Effector memory CD8-positive, alpha-beta T cell (primary cell): ENCODE results near the gene CD2AP.
"Not testable (repeated sequence)": the region's sequence is repeated elsewhere in the genome, so short reads cannot be mapped to it uniquely, and the experiment has no call there.

ENCODE experiments used
- ATAC-seq: fragments of 150-1000 bp; cut with Tn5 transposase; replicated peaks from 2 replicates; pipeline ENCODE4 v1.10.0; 2021; ENCODE audit warnings: mild to moderate bottlenecking, moderate library complexity
- DNase-seq, 3 experiments: peaks; one replicate each; pipeline ENCODE4 v3.0.0; 2021
- H3K27ac Mint-ChIP-seq, 2 donors: one replicate each; pipeline ENCODE4 v1.8.0; 2022; ENCODE audit warnings: mild to moderate bottlenecking in 2 of 2, mixed read lengths in 2 of 2, moderate library complexity in 2 of 2
- H3K27me3 Mint-ChIP-seq, 2 donors: one replicate each; pipeline ENCODE4 v1.8.0; 2022; ENCODE audit warnings: mixed read lengths in 2 of 2
- H3K36me3 Mint-ChIP-seq: one replicate; pipeline ENCODE4 v1.8.0; 2022; ENCODE audit warnings: mild to moderate bottlenecking, moderate library complexity, mixed read lengths; ENCODE audit not compliant: insufficient read depth
- H3K4me1 Mint-ChIP-seq, 2 donors: one replicate each; pipeline ENCODE4 v1.8.0; 2022; ENCODE audit warnings: low read depth in 2 of 2, mixed read lengths in 2 of 2
- H3K4me3 Mint-ChIP-seq, 2 donors: one replicate each; pipeline ENCODE4 v1.8.0; 2022; ENCODE audit warnings: mild to moderate bottlenecking in 2 of 2, mixed read lengths in 2 of 2, moderate library complexity in 2 of 2
- H3K9me3 Mint-ChIP-seq, 2 donors: one replicate each; pipeline ENCODE4 v1.8.0; 2022; ENCODE audit warnings: mixed read lengths in 2 of 2

CD2AP gene

DNA sequence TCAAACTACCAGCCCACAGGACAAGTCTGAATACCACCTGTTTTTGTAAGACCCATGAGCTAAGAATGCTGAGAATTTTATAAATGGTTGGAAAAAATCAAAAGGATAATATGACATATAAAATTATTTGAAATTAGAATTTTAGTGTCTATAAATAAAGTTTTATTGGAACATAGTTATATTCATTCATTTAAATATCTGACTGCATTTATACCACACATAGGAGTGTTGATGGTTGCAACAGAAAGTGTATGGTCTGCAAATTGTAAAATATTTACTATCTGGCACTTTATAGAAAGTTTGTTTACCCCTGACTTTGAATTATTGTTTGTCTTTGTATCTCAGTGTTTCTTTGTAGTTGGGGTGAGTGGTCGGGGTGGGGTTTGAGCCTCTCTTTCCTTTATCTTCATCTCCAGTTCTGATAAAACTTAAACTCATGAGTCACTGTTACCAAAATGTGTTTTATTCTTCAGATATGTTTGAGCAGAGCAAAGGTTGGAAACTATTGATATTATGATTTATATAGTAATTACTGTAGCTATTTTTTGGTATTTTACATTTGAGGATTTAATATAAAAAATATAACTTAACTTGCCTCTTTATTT, 55.5 kb downstream of the CD2AP start:
- peaks cover 5 to 14% of the 10 kb centered on the region in 2 donors for H3K4me1 Mint-ChIP-seq
- H3K27ac Mint-ChIP-seq = no peak overlapping the region
- H3K36me3 Mint-ChIP-seq = peaks cover 11% of the 10 kb centered on the region
- no peaks in the 10 kb centered on the region for H3K27me3 Mint-ChIP-seq
- H3K9me3 Mint-ChIP-seq = no peaks in the 10 kb centered on the region
- ATAC-seq (no peak), DNase-seq (no peak)
- H3K4me3 Mint-ChIP-seq = no peak overlapping the region

DNA sequence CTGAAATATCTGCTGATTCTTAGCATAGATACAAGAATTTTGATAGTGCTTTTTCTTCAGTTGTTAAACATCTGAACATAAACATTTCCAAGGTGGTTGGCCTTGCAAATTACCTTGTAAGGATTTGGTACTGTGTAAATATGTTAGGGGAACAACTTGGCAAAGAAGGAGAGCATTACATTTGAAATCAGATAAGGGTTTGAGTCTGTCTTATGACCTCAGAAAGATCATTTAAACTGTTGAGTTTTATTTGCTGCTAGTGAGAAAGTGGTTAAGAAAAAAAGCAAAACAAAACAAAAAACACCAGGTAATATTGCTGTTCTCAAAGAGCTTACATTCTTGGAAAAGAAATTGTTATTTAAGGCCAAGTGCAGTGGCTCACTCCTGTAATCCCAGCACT, 56.5 kb downstream of the CD2AP start:
- no peak overlapping the region for H3K4me3 Mint-ChIP-seq
- no peak for ATAC-seq
- H3K36me3 Mint-ChIP-seq = peaks cover 9% of the 10 kb centered on the region
- peaks cover 4 to 7% of the 10 kb centered on the region in 2 donors for H3K4me1 Mint-ChIP-seq
- H3K27me3 Mint-ChIP-seq = no peaks in the 10 kb centered on the region
- no peaks in the 10 kb centered on the region for H3K9me3 Mint-ChIP-seq
- H3K27ac Mint-ChIP-seq = no peak overlapping the region
- no peak for DNase-seq

DNA sequence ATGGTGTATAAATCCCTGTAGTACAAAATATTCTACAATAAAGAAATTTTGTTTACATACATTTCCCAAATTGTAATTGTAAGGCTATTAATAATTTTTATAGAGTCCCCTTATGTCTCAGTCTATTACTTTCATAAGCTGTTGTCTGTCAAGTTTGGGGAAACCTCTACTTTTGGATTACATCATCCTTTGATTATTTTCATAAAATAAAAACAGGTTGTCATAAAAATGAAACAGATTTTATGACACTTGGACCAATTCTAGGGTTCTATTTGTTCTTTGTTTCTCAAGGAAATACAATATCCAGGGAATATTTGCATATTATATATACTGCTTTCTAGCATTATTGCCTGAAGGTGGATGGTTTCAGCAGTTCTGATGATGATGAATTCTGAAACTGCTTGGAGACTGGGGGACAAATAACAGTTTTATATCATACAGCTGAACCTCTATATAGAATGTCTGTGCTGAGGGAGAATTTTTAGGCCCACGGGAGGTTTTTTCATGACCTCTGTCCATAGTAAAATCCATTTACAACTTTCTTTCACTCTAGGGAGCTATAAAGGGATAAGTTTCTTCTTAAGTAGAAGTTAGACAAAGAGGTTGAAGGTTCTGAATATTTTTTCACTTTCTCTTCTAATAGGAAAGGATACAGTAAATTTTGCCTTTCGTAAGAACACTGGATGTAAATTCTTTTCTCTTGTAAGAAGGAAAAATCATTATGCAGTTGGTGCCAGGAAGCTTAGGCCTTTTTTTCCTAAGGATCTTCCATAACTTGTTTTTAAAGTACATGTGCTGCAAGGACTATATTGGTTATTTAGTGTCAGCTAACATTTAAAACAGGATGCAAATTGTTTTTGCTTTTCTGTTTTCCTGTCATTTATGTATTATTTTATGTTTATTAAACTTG, 58.0 kb downstream of the CD2AP start:
- Mint-ChIP-seq H3K4me1 (peaks cover 0 to 4% of the 10 kb centered on the region in 2 donors), H3K27me3 (no peaks in the 10 kb centered on the region), H3K36me3 (peaks cover 9% of the 10 kb centered on the region), H3K4me3 (no peak overlapping the region), H3K27ac (no peak overlapping the region), H3K9me3 (no peaks in the 10 kb centered on the region)
- ATAC-seq (no peak), DNase-seq (no peak)

DNA sequence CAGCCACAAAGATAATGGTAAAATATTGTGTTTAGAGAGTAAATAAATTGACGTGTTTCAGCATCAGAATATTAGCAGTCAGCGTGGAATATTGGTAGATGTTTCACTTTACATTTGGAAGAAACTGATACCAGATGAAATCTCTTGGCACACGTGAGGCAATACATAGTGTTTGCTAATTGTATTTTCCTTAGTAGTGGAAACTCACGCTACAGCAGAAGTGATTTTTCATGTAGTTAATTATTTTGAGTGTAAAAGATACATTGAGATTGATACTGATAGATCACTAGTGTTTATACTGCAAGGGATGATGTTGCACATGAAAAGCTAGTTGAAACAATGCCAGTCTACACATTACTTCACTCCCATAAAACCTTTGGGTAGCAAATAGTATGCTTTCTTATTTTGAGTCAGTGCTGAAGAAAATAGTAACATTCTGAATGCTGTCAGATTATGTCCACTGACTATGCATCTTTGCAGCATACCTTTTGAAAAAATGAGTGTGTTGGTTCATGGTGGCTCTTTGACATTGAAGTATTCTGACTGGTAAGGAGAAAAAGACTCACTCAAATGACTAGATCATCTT, 59.3 kb downstream of the CD2AP start:
- H3K4me3 Mint-ChIP-seq = no peak overlapping the region
- H3K36me3 Mint-ChIP-seq = peaks cover 9% of the 10 kb centered on the region
- ATAC-seq (no peak), DNase-seq (no peak)
- H3K4me1 Mint-ChIP-seq = peaks cover 0 to 4% of the 10 kb centered on the region in 2 donors
- H3K27ac Mint-ChIP-seq = no peak overlapping the region
- no peaks in the 10 kb centered on the region for H3K27me3 Mint-ChIP-seq
- H3K9me3 Mint-ChIP-seq = no peaks in the 10 kb centered on the region

DNA sequence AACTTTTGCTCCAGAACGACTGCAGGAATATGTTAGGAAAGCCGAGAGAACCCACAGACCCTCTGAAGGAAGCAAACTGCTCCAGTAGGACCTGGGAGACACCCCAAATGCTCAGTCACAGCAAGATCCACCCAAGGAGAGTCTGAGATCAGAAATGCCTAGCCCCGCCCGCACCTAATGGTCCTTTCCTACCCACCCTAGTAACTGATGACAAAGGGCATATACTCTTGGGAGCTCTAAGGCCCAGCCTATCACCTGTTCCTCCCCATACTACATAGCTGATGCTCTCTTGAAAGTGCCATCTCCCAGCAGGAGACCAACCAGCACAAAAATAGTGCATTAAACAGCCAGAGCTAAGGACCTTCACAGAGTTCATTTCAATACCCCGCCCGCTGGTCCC, 67.6 kb downstream of the CD2AP start:
- peaks cover 0 to 8% of the 10 kb centered on the region in 2 donors for H3K9me3 Mint-ChIP-seq
- peaks cover 32% of the 10 kb centered on the region for H3K36me3 Mint-ChIP-seq
- H3K4me1 Mint-ChIP-seq = peaks cover 0 to 2% of the 10 kb centered on the region in 2 donors
- H3K27me3 Mint-ChIP-seq = no peaks in the 10 kb centered on the region
- no peak overlapping the region for H3K4me3 Mint-ChIP-seq
- ATAC-seq = no peak
- H3K27ac Mint-ChIP-seq = peak overlapping the region in 1 of 2 donors; percentile 63
- no peak for DNase-seq

DNA sequence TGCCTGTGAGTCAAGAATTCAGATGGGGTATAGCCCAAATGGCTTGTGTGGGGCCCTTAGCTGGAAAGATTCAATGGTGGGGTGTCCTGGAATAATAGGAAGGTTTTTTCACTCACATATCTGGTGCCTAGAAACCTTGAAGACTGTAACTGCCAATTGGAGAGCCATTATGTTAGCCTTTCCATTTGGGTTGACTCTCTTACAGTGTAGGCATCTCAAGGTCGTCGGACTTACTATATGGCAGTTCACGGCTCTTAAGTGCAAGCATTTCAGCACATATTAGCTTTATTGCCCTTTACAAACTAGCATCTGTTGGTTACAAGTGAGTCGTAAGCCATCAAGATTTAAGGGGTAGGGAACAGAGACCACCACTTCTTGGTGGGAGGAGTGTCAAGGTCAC, 74.1 kb downstream of the CD2AP start:
- H3K27me3 Mint-ChIP-seq = no peaks in the 10 kb centered on the region
- peak overlapping the region in 1 of 2 donors; percentile 80 for H3K27ac Mint-ChIP-seq
- ATAC-seq (no peak), DNase-seq (no peak)
- H3K9me3 Mint-ChIP-seq = peaks cover 0 to 8% of the 10 kb centered on the region in 2 donors
- H3K4me3 Mint-ChIP-seq = no peak overlapping the region
- peaks cover 0 to 2% of the 10 kb centered on the region in 2 donors for H3K4me1 Mint-ChIP-seq
- H3K36me3 Mint-ChIP-seq = peaks cover 9% of the 10 kb centered on the region

DNA sequence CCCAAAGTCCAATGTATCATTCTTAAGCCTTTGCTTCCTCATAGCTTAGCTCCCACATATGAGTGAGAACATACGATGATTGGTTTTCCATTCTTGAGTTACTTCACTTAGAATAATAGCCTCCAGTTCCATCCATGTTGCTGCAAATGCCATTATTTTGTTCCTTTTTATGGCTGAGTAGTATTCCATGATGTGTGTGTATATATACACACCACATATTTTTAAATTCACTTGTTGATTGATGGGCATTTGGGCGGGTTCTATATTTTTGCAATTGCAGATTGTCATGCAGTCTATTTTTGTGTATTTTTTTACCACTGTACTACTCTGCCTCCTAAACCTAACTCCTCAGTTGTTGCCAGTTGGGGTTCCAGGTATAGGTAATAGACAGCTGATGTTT, 74.7 kb downstream of the CD2AP start:
- Mint-ChIP-seq H3K27ac (no peak overlapping the region), H3K9me3 (peaks cover 0 to 8% of the 10 kb centered on the region in 2 donors)

DNA sequence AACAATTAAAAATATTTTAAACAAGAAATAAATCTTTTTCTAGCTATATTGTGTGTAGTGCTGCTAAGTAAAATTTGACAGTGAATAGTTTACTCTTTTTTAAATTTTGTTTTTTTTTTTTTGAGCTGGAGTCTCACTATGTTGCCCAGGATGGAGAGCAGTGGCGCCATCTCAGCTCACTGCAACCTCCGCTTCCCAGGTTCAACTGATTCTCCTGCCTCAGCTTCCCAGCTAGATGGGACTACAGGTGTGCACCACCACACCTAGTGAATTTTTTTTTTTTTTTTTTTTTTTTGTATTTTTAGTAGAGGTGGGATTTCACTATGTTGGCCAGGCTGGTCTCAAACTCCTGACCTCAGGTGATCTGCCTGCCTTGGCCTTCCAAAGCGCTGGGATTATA, 75.7 kb downstream of the CD2AP start:
- not testable (repeated sequence) for H3K4me1 Mint-ChIP-seq, H3K36me3 Mint-ChIP-seq, DNase-seq, H3K27me3 Mint-ChIP-seq, H3K27ac Mint-ChIP-seq, H3K4me3 Mint-ChIP-seq, ATAC-seq, H3K9me3 Mint-ChIP-seq

More for the DNA sequence above, 74.7 kb downstream of the CD2AP start:
- Mint-ChIP-seq H3K27me3 (no peaks in the 10 kb centered on the region), H3K4me1 (peaks cover 0 to 2% of the 10 kb centered on the region in 2 donors), H3K4me3 (no peak overlapping the region), H3K36me3 (peaks cover 8% of the 10 kb centered on the region)
- no peak for DNase-seq
- no peak for ATAC-seq

DNA sequence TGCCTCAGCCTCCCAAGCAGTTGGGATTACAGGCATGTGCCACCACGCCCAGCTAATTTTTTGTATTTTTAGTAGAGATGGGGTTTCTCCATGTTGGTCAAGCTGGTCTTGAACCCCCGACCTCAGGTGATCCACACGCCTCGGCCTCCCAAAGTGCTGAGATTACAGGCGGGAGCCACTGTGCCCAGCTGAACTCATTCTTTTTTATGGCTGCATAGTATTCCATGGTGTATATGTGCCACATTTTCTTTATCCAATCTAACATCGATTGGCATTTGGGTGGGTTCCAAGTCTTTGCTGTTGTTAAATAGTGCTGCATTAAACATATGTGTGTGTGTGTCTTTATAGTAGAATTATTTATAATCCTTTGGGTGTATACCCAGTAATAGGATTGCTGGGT, 78.9 kb downstream of the CD2AP start:
- peaks cover 11 to 21% of the 10 kb centered on the region in 2 donors for H3K4me1 Mint-ChIP-seq
- H3K4me3 Mint-ChIP-seq, H3K27me3 Mint-ChIP-seq, DNase-seq, ATAC-seq, H3K36me3 Mint-ChIP-seq, H3K9me3 Mint-ChIP-seq, H3K27ac Mint-ChIP-seq: not testable (repeated sequence)

DNA sequence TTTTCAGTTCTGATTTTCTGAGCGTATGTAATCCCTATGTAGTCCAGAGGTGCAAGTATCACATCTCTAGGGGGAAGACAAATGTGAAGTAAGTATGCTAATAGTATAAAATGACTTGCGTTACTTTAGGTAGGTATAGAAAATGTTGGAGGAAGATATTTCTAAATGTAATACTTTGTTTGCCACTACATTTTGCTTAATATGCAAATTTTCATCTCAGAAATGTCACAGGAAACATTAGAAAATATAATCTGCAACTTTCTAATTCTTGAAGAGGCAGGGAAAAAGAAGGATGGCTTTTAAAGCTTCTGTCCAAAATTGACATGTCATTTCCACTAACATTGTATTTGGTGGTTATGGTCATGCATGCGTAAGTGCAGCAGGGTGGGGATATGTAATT, 85.6 kb downstream of the CD2AP start:
- ATAC-seq (no peak), DNase-seq (no peak)
- Mint-ChIP-seq H3K36me3 (peaks cover 2% of the 10 kb centered on the region), H3K4me3 (no peak overlapping the region), H3K27ac (no peak overlapping the region), H3K27me3 (no peaks in the 10 kb centered on the region), H3K4me1 (peaks cover 5 to 20% of the 10 kb centered on the region in 2 donors), H3K9me3 (no peaks in the 10 kb centered on the region)

DNA sequence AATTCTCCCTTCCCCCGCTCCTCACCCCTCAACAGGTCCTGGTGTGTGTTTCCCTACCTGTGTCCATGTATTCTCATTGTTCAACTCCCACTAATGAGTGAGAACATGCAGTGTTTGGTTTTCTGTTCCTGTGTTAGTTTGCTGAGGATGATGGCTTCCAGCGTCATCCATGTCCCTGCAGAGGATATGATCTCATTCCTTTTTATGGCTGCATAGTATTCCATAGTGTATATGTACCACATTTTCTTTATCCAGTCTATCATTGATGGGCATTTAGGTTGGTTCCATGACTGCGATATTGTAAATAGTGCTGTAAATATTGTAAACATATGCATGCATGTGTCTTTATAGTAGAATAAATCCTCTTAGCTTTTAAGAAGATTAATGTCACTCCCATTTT, 89.0 kb downstream of the CD2AP start:
- DNase-seq, ATAC-seq, H3K4me1 Mint-ChIP-seq, H3K36me3 Mint-ChIP-seq, H3K9me3 Mint-ChIP-seq, H3K4me3 Mint-ChIP-seq, H3K27ac Mint-ChIP-seq, H3K27me3 Mint-ChIP-seq: not testable (repeated sequence)

DNA sequence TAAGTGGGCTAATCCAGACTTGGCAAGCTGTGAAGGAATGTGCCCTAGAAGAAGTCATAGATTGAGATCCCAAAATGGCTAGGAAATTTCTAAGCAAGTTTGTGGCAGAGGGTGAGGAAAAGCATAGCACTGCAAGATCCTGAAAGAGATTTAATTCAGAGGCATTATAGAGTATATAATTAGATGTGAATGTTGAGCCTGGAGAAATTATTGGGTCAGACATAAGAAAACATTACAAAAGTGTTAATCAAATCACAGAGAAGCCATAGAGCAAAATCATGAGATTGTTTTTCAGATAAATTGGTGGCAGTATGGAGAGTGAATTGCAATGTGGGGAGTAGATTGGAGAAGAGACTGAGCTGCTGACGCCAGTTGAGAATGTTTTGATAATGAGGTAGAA, 90.0 kb downstream of the CD2AP start:
- ATAC-seq (no peak), DNase-seq (no peak)
- Mint-ChIP-seq H3K9me3 (no peaks in the 10 kb centered on the region), H3K4me1 (no peaks in the 10 kb centered on the region), H3K4me3 (no peak overlapping the region), H3K36me3 (no peaks in the 10 kb centered on the region), H3K27me3 (no peaks in the 10 kb centered on the region), H3K27ac (no peak overlapping the region)

DNA sequence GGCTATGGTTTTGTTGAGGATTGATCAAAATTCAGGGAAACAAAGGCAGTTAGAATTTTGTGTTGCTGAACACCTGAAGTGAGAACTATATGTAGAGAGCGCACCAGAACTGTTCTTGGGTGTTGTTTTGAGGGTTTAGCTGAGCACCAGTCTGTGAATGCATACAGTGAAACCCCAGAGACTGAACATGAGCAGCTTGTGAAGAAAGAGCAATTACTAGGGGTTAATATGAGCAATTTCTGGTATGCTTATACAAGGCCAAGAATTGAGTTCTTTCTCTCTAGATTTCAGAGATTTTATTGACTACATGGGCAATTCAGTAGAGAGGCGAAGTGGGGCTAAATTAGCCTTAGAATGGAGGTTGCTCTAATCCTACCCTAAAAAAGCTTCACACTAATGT, 93.9 kb downstream of the CD2AP start:
- H3K4me3 Mint-ChIP-seq = no peak overlapping the region
- H3K9me3 Mint-ChIP-seq = no peaks in the 10 kb centered on the region
- H3K4me1 Mint-ChIP-seq = no peaks in the 10 kb centered on the region
- no peaks in the 10 kb centered on the region for H3K27me3 Mint-ChIP-seq
- peaks cover 7% of the 10 kb centered on the region for H3K36me3 Mint-ChIP-seq
- no peak for DNase-seq
- no peak overlapping the region for H3K27ac Mint-ChIP-seq
- ATAC-seq = no peak

DNA sequence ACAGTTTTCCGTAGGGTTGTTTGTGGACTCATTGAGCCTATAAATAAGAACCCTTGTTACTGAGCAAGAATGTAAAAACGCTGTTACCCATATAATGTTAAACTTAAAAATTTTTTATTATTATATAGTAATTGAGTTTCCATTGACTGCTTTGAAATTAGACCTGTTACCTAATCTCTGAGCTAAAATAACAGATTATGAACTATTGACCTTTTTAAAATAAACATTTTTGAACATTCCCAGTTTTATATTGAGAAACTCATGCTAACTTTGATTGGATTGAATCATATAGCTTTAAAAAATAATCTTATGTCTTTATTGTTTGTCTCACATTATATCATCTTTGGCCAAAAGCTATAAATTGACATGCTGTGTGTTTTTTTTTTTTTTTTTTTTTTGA, 95.5 kb downstream of the CD2AP start:
- Mint-ChIP-seq H3K36me3 (peaks cover 19% of the 10 kb centered on the region), H3K4me1 (no peaks in the 10 kb centered on the region), H3K4me3 (no peak overlapping the region), H3K27ac (no peak overlapping the region), H3K9me3 (no peaks in the 10 kb centered on the region), H3K27me3 (no peaks in the 10 kb centered on the region)
- DNase-seq (no peak), ATAC-seq (no peak)
